OCI-LY7 (cell line): ENCODE measurements around the gene VHLL.

Experiments
- CTCF ChIP-seq: fragments of 200-600 bp; sonication (generic); conservative IDR thresholded peaks from 2 replicates; pipeline ENCODE4 v1.5.1; 2014; ENCODE audit warnings: mild to moderate bottlenecking, antibody characterized with exemption, low read length, moderate library complexity, mixed read lengths
- EZH2phosphoT487 ChIP-seq: fragments of 200-600 bp; sonication (generic); IDR thresholded peaks from 2 replicates; pipeline ENCODE4 v1.6.1; 2018; ENCODE audit warnings: low read depth, borderline replicate concordance, mild to moderate bottlenecking, mixed run types, antibody characterized with exemption, low read length, moderate library complexity, mixed read lengths

GRCh38 chr1:156342166-156342955 lies 43.3 kb upstream of the VHLL start:
- no peak for TF ChIP-seq CTCF
- no peak for TF ChIP-seq EZH2phosphoT487
